Measurements from ENCODE around the gene IFIT3.

Gene IFIT3

GRCh38 chr10:89351780-89352597, 24.2 kb downstream of the IFIT3 start:
- Histone ChIP-seq H3K4me1 (ENCODE audit: control insufficient read depth, insufficient read depth, low read length) (no peaks in the 10 kb centered on the region), H3K36me3 (ENCODE audit: control insufficient read depth in 2 of 2, insufficient read depth in 1 of 2, low read length in 2 of 2) (no peaks in the 10 kb centered on the region), H3K27ac (ENCODE audit: extremely low read depth, low read depth, low read length) (no peak overlapping the region), H3K9me3 (ENCODE audit: control insufficient read depth, insufficient read depth, low read depth, low read length) (no peaks in the 10 kb centered on the region), H3K4me3 (ENCODE audit: low read depth, low read length) (no peak overlapping the region)
- ChIA-PET CTCF (interaction anchor here (0.7 kb wide), 1 partner anchor 67 kb away, joined by 3 read pairs; no protein-coding TSS in a partner anchor), POLR2A (no interaction called here)
- TF ChIP-seq ZNF138 (tag by site-specific recombination; IDR thresholded peaks at IDR 0.05; ENCODE audit: borderline replicate concordance) (no peak), TCF7L2 (IDR thresholded peaks at IDR 0.05; ENCODE audit: borderline replicate concordance, low read depth, low read length) (no peak), ZNF221 (tag by site-specific recombination; IDR thresholded peaks at IDR 0.05; ENCODE audit: borderline replicate concordance) (no peak), ZNF776 (tag by site-specific recombination; IDR thresholded peaks at IDR 0.05; ENCODE audit: borderline replicate concordance) (no peak), ZNF837 (tag by site-specific recombination; IDR thresholded peaks at IDR 0.05) (no peak), REPIN1 (tag by site-specific recombination; IDR thresholded peaks at IDR 0.05; ENCODE audit: low read depth) (no peak), YY2 (tag by site-specific recombination; IDR thresholded peaks at IDR 0.05) (no peak)
- TF ChIP-seq, protein P1, sequence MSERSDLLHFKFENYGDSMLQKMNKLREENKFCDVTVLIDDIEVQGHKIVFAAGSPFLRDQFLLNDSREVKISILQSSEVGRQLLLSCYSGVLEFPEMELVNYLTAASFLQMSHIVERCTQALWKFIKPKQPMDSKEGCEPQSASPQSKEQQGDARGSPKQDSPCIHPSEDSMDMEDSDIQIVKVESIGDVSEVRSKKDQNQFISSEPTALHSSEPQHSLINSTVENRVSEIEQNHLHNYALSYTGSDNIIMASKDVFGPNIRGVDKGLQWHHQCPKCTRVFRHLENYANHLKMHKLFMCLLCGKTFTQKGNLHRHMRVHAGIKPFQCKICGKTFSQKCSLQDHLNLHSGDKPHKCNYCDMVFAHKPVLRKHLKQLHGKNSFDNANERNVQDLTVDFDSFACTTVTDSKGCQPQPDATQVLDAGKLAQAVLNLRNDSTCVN (tag by site-specific recombination; optimal IDR thresholded peaks at IDR 0.05), result no peak

GRCh38 chr10:89352802-89353201, 25.0 kb downstream of the IFIT3 start:
- no peak overlapping the region for H3K4me3 ChIP-seq (ENCODE audit: low read depth, low read length)

More at GRCh38 chr10:89352802-89353201, 25.0 kb downstream of the IFIT3 start:
- TF ChIP-seq BCL11B (tag by site-specific recombination; IDR thresholded peaks at IDR 0.05; ENCODE audit: low read depth) (no peak), HIC1 (tag by site-specific recombination; IDR thresholded peaks at IDR 0.05) (no peak), SP3 (tag by site-specific recombination; IDR thresholded peaks at IDR 0.05) (no peak), ZBTB8A (tag by site-specific recombination; IDR thresholded peaks at IDR 0.05) (no peak), ZNF292 (tag by site-specific recombination; IDR thresholded peaks at IDR 0.05; ENCODE audit: borderline replicate concordance, low read depth) (no peak), ZNF366 (tag by site-specific recombination; conservative IDR thresholded peaks at IDR 0.05) (no peak), SCRT2 (tag by site-specific recombination; IDR thresholded peaks at IDR 0.05) (no peak), ZNF529 (tag by site-specific recombination; IDR thresholded peaks at IDR 0.05; ENCODE audit: insufficient replicate concordance) (no peak), RBAK (tag by site-specific recombination; IDR thresholded peaks at IDR 0.05) (no peak), ZNF571 (tag by site-specific recombination; IDR thresholded peaks at IDR 0.05) (no peak), ZNF623 (tag by site-specific recombination; IDR thresholded peaks at IDR 0.05) (no peak), ZNF768 (tag by site-specific recombination; IDR thresholded peaks at IDR 0.05) (no peak)
- TF ChIP-seq, protein P2, sequence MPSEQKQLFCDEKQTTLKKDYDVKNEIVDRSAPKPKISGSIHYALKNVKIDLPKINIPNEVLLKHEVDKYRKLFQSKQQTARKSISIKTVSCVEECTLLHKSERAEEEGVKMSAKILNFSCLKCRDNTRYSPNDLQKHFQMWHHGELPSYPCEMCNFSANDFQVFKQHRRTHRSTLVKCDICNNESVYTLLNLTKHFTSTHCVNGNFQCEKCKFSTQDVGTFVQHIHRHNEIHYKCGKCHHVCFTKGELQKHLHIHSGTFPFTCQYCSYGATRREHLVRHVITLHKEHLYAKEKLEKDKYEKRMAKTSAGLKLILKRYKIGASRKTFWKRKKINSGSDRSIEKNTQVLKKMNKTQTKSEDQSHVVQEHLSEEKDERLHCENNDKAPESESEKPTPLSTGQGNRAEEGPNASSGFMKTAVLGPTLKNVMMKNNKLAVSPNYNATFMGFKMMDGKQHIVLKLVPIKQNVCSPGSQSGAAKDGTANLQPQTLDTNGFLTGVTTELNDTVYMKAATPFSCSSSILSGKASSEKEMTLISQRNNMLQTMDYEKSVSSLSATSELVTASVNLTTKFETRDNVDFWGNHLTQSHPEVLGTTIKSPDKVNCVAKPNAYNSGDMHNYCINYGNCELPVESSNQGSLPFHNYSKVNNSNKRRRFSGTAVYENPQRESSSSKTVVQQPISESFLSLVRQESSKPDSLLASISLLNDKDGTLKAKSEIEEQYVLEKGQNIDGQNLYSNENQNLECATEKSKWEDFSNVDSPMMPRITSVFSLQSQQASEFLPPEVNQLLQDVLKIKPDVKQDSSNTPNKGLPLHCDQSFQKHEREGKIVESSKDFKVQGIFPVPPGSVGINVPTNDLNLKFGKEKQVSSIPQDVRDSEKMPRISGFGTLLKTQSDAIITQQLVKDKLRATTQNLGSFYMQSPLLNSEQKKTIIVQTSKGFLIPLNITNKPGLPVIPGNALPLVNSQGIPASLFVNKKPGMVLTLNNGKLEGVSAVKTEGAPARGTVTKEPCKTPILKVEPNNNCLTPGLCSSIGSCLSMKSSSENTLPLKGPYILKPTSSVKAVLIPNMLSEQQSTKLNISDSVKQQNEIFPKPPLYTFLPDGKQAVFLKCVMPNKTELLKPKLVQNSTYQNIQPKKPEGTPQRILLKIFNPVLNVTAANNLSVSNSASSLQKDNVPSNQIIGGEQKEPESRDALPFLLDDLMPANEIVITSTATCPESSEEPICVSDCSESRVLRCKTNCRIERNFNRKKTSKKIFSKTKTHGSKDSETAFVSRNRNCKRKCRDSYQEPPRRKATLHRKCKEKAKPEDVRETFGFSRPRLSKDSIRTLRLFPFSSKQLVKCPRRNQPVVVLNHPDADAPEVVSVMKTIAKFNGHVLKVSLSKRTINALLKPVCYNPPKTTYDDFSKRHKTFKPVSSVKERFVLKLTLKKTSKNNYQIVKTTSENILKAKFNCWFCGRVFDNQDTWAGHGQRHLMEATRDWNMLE (tag by site-specific recombination; conservative IDR thresholded peaks at IDR 0.05; ENCODE audit: low read depth), result no peak
- TF ChIP-seq, protein P3, sequence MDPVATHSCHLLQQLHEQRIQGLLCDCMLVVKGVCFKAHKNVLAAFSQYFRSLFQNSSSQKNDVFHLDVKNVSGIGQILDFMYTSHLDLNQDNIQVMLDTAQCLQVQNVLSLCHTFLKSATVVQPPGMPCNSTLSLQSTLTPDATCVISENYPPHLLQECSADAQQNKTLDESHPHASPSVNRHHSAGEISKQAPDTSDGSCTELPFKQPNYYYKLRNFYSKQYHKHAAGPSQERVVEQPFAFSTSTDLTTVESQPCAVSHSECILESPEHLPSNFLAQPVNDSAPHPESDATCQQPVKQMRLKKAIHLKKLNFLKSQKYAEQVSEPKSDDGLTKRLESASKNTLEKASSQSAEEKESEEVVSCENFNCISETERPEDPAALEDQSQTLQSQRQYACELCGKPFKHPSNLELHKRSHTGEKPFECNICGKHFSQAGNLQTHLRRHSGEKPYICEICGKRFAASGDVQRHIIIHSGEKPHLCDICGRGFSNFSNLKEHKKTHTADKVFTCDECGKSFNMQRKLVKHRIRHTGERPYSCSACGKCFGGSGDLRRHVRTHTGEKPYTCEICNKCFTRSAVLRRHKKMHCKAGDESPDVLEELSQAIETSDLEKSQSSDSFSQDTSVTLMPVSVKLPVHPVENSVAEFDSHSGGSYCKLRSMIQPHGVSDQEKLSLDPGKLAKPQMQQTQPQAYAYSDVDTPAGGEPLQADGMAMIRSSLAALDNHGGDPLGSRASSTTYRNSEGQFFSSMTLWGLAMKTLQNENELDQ (tag by site-specific recombination; IDR thresholded peaks at IDR 0.05; ENCODE audit: low read depth), result no peak
- ChIA-PET POLR2A (interaction anchor here (0.6 kb wide), 1 partner anchor 20 kb away, joined by 3 read pairs; no protein-coding TSS in a partner anchor), CTCF (interaction anchor here (0.6 to 0.7 kb wide), 3 partner anchors 68 to 212 kb away, joined by 3 to 5 read pairs (median 3); no protein-coding TSS in a partner anchor)
- no peaks in the 10 kb centered on the region for H3K9me3 ChIP-seq (ENCODE audit: control insufficient read depth, insufficient read depth, low read depth, low read length)
- H3K4me1 ChIP-seq (ENCODE audit: control insufficient read depth, insufficient read depth, low read length), result no peaks in the 10 kb centered on the region
- H3K36me3 ChIP-seq (ENCODE audit: control insufficient read depth in 2 of 2, insufficient read depth in 1 of 2, low read length in 2 of 2), result no peaks in the 10 kb centered on the region
- H3K27ac ChIP-seq (ENCODE audit: extremely low read depth, low read depth, low read length), result no peak overlapping the region
